GM19324 (cell line): ENCODE results near the gene OR52K2.
"Not testable (repeated sequence)": the region's sequence is repeated elsewhere in the genome, so short reads cannot be mapped to it uniquely, and the experiment has no call there.

ENCODE experiments used
- ATAC-seq: cut with Tn5 transposase; IDR thresholded peaks from one replicate; pipeline ENCODE4 v1.9.1; 2021; ENCODE audit warnings: mild to moderate bottlenecking, moderate library complexity; ENCODE audit not compliant: unreplicated experiment, low FRiP score

OR52K2 gene

DNA sequence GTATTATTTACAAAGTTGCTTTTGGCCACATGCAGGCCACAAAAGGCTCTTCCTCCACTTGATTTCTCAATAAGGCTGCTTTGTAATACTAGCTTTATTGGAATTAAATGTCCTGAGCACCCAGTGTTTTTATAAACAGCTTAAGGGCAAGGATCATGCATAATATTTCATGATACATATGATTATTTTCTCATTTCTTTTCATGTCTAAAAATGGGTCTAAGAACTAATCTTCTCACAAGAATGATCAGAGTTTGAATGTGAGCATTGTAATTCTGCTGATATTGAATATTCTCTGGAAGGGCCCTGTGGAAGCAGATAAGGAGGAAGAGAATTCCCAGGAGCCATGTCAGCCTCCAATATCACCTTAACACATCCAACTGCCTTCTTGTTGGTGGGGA lies at the start of gene OR52K2:
Gene OR52K2, plus strand, starts transcription at position 301 of the 400 bp plus-strand sequence. Its CDS starts 45 bp downstream, at position 346.
- no peak for ATAC-seq

DNA sequence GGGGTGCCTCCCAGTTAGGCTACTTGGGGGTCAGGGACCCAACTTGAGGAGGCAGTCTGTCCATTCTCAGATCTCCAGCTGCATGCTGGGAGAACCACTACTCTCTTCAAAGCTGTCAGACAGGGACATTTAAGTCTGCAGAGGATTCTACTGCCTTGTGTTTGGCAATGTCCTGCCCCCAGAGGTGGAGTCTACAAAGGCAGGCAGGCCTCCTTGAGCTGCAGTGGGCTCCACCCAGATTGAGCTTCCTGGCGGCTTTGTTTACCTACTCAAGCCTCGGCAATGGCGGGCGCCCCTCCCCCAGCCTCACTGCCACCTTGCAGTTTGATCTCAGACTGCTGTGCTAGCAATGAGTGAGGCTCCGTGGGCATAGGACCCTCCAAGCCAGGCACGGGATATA lies 42.9 kb upstream of the OR52K2 start:
- ATAC-seq, result not testable (repeated sequence)

DNA sequence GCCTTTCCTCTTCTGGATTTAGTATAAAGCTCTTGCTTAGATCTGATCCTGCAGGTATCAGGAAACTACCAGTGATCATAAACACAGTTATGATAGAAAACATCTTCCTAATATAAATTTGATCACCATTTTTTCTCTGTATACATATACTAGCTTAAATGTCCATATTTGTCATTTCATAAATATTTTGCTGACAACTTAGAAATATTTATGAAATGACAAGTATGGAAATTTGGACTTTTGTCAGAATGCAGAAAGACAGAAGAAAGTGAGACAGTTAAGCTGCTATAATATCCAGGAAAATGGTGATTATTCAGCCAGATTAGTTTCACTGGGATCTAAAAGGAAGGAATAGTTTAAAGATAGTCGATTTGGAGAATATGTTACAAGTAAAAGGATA lies 32.8 kb upstream of the OR52K2 start:
- ATAC-seq, result no peak

DNA sequence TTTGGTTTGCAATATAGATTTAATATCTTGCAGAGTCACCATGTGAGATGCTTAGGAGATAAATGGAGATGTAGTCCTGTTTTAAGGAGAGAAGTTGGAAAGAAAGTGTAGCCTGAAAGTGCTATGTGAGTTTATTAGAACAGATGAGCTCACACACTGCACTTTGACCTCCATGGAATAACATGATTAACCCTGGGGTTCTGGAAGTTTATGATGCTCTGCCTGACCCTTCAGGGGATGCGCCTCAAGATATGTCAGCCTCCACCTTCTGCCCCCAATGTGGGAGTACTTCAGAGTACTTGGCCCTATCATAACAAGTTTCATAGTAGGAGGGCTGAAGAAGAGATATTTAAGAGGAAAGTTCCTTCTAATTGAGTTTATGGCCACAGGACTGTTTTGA lies 32.3 kb upstream of the OR52K2 start:
- no peak for ATAC-seq

DNA sequence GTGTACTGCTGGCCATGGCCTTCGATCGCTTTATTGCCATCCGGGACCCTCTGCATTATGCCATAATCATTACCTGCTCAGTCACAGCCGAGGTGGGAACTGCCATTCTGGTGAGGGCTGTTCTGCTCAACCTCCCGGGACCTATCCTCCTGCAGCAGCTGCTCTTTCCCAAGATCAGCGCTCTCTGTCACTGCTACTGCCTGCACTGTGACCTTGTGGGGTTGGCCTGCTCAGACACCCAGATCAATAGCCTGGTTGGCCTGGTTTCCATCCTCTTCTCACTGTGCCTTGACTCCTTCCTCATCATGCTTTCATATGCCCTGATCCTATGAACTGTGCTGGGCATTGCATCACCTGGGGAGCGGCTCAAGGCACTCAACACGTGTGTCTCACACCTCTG lies 30.7 kb upstream of the OR52K2 start:
- no peak for ATAC-seq

DNA sequence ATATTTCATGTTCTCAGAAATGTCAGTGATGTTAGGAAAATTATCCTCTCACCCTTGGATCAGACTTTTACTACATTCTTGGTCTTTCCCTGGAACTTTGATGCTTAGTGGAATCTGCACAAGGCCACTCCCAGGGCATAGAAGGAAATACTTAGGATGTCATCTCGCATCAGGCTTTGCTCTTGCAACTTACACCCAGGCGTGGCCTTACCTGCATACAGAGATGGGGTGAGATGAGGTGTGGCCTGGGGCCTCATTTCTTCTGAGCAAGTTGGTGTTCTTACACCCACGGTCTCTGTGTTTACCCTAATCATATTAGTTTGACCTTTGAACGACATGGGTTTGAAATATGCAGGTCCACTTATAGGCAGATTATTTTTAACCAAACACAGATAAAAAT lies 19.0 kb upstream of the OR52K2 start:
- no peak for ATAC-seq

DNA sequence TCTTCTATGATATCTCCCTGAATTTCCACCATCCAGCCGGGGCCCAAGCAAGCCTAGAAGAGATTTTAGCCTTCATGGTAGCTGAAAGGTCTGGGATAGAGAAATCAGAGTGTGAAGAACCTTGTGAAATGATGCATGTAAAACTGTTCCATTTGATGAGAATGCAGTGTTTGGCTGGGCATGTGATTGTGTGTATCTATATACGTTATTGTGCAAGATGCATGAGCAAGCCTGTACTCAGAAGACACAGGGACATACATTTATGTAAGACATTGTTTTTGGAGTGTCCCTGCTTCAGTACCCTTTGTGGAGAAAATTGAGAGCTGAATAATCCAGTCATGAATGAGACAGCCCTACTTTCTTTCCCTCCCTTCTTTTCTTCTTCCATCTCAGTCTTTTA lies 15.2 kb upstream of the OR52K2 start:
- ATAC-seq, result no peak

DNA sequence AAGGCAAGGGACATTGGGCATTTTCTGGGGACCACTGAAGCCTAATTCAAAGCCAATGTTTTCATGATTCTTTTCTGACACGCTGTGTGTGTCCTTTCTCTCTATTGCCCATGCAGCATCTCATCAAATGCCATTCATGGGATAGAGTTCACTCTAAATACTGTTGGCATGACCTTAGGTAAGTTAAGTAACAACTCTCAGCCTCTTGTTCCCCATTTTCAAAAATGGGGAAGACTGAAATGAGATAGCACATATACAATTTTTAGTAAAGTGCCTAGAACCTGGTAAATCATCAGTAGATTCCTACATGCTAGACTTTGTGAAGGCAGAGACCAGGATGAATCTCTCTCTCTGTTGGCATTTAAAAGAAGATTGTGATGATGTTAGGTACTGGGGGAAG lies 12.7 kb upstream of the OR52K2 start:
- no peak for ATAC-seq

DNA sequence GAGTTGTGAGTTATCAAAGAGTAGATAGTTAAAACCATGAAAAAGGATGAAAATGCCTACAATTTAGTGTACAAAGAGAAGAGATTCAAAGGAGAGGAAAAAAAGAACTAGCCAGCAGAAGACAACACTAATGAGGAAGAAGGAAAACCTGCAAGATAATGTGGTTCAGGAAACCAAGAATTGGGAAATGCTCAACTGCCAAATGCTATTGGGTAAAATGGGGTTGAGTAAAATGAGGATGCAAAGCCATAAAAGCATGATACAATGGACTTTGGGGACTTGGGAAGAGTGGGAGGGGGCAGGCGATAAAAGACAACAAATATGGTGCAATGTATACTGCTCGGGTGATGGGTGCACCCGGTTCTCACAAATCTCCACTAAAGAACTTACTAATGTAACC lies 7.6 kb upstream of the OR52K2 start:
- no peak for ATAC-seq

DNA sequence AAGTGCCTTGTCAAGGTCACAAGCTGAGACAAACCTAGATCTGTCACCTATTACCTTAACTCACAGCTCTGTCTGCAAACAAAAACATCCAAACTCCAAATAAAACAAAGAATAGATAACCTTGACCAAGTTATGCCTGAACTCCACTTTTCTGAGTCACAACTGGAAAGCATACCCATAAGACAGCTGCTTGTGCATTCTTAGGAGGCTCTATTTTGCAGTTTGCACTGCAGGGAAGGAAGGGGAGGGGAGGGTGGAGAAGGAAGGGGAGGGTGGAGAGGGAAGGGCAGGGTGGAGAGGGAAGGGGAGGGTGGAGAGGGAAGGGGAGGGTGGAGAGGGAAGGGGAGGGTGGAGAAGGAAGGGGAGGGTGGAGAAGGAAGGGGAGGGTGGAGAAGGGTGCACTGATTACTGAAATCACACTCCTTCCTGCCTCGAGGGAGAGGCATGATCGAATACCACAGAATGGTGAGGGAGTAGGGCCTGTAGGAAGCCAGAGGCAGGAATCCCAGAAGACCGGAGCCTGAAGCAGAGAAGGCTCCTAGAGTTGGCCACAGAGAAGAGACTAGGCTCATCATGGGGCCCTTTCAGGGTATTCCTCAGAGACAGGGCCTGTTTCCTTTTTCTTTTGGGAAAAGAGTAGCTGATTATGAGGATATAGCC lies 5.7 kb upstream of the OR52K2 start:
- ATAC-seq, result no peak

DNA sequence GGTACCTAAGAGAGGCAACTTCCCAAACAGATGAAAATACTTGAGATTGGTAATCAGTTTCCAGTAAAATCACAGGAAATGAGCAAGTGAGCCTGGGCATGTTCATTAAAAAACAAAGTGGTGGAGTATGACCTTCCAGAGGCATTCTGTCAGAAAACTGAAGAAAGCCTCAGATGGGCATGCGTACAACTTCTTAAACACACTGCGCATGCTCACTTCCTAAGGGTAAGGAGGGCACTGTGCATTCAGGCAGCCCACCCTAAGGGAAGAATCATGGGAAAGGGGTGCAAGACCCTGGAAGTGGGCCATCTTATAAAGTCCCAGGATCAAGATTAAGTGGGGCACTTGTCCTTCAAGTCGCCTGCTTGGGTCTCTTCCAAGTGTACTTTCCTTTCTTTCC lies 4.0 kb downstream of the OR52K2 start:
- no peak for ATAC-seq

DNA sequence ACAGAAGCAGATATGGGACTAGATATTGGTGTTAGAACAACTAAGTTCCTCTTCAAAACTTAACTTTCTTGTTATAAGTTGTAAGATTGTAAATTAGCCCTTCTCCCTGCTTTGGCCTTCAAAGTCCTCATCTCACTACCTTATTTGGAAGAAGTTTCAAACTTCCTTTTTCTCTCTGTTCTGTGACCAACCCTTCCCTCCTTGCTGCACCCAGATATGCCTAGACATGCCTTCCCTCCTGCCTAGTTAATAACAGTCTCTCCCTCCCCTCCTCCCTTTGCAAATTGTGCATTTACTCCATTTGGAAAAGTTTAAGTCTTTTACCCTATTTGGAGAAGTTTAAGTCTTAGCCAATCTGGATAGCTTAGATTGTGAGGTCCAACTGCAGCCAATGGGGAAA lies 4.9 kb downstream of the OR52K2 start:
- ATAC-seq, result no peak

DNA sequence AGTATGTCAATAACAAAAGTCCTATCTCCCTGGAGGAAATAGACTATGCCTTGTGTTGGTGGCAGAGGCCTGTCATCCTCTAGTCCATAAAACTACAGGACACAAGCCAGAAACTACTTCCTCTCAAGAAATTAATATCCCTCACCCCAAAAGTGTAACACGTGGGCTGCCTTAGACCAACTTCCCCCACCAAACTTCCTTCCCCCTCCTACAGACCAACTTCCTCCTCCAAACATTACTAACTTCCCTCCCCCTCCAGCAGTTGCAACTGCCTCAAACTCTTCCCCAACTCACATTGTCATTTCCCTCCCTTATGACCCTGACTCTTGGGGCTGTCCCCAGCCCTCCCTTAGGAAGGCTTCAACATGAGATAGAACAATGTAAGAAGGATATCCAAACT lies 6.3 kb downstream of the OR52K2 start:
- ATAC-seq, result no peak

DNA sequence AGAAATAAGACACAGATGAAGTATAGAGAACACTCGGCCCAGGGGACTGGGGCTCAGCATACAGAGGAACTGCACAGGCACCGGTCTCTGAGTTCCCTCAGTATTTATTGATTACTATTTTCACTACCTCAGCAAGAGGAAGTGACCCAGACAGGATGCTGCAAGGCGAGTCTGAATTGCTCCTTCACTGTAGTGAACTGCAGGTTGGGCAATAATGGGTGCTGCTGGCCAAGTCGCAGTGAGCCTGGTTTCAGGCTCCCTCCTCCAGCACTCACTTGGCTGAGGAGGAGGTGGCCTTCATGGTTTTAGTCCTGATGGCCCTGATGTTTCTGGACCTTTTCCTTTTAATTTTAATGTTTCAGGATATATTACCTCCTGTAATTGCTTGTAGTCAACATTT lies 10.4 kb downstream of the OR52K2 start:
- peak; percentile 94 for ATAC-seq

DNA sequence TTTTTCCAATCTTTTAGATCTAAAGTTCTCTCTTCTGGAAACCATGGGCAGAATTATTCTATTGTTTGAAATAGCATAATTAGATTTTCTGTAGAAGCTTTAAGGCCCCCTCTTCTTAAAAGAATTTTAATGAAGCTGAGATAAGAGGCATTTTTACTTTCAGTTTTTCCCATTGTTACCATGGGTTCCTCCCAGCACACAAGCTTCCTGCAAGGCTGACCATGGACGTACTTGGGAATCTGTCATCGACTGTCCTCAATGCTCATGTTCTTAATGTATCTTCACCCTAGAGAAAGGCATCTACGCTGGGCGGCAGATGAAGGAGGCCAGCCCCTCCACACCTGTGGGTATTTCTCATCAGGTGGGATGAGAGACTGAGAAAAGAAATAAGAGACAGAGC lies 11.1 kb downstream of the OR52K2 start:
- ATAC-seq, result no peak

DNA sequence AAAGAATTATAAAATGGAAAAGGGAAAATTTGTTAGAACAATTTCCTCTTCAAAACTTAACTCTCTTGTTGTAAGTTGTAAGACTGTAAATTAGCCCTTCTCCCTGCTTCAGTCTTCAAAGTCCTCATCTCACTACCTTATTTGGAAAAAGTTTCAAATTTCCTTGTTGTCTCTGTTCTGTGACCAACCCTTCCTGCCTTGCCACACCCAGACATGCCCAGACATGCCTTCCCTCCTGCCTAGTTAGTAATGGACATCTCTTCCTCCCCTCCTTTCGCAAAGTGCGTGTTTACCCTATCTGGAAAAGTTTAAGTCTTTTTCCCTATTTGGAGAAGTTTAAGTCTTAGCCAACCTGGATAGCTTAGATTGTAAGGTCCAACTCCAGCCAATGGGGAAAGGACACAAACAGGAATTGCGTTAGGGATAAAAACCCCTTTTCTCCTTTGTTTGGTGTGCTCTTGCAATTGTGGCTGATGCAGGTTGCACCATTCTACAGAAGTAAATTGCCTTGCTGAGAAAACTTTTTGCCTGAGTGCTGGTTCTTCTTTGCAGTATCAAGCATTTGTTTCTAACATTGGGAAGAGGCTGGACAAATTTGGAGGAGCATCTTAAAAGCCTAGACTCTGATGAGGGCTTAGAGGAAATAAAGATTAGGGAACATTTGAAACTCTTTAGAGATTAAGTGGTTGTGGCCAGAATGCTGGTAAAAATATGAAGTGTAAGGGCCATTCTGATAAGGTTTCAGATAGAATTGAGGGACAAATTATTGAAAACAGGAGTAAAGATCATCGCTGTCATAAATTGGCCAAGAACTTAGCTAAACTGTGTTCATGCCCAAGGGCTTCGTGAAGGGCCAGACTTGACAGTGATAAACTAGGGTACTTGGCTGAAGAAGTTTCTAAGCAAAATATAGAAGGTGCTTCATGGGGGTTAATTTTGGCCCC lies 15.4 kb downstream of the OR52K2 start:
- no peak for ATAC-seq

DNA sequence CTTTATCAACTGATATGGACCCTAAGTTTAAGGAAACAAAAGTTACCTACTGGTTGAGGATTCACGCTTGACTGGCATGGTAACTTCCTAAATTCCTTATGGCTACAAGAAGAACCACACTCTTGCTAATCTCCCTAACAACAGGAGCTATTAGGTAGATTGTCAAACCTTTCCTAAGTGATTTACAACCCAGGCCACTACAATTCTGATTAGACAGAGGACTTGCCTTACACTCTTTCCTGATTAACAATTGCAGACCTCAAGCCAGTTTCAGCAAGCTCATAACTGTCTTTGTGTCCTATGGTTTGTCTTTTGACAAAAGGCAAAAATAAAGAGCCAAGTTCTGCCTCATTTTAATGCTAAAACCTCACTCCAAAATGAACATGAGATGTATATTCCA lies 16.3 kb downstream of the OR52K2 start:
- no peak for ATAC-seq

DNA sequence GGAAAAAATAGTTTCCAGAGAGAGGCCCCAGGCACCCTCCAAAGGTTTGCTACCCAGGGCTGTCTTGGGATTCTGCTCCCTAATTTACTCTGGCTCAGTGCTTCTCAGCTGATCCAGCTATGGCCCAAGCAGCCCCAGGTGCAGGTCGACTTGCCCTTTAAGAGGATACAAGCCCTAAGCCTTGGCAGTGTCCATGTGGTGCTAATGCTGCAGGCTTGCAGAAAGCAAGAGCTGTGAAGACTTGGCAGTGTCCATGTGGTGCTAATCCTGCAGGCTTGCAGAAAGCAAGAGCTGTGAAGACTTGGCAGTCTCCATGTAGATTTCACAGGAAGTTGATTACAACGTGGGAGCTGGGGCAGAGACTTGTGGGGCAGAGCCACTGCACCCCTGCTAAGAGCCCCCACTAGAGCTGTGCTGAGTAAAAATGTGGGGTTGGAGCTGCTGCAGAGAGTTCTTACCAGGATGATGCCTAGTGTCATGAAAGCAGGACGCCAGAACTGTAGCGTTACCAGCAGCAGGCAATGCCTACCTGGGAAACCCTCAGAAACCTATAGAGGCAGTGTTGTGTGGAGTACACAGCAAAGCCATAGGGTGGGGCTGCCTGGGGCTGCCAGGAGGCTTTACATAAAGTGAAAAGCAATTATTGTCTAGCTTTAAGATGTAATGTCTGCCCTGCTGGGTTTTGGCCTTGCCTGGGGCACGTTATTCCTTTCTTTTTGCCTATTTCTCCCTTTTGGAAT lies 17.2 kb downstream of the OR52K2 start:
- ATAC-seq, result no peak

DNA sequence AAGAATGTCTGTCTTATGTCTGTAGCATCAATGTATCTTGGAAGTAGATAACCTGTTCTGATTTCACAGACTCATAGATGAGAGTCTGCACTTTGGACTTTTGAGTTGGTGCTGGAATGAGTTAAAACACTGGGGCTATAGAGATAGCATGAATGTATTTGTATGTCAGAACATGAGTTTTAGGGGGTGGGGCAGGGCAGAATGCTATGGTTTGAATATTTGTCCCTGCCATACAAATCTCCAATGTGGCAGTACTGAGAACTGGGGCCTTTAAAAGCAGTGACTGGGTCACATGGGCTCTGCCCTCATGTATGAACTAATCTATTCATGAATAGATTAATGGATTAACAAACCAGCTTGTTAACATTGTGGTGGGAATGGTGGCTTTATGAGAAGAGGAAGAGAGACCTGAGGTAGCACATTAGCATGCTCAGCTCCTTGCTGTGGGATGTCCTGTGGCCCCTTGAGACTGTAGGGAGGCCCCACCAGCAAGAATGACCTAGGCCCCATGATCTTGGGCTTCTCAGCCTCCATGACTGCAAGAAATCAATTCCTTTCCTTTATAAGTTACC lies 17.9 kb downstream of the OR52K2 start:
- no peak for ATAC-seq

DNA sequence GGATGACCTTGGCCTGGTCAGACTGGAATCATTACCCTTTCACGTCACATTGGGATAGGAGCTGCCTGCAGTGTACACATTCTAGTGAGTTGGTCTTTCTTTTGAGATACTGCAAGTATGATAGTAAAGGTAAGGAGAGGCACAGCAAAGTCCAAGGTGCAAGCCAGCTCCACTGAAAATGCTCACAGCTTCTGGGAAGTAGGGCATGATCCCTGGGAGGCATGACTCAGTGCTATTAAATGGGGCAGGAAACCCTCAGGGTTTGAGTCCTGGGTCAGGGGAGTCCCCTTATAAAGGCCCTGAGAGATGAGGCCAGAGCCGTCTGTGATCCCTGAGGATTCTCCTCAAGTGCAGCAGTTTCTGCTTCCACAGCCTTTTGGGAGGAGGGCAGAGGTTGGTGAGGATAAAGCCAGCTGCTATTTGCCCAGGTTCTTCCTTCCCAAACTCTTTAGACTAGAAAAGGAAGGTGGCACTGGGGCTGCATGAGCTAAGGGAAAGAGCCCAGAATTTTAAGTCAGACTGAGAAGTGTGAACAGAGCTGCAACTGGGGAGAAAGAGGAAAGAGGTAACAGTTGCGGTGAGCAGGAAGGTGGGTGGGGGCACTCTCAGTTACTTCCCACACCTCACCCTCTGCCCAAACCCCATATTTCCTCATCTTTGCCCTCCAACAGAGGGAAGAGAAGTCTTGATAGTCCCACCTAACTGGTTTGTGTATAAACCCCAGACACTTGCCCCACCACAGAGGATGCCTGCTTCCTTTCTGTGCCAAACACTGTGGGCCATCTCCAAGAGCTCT lies 18.9 kb downstream of the OR52K2 start:
- ATAC-seq, result no peak
